ENCODE measurements around the gene INPP4B.

DNA sequence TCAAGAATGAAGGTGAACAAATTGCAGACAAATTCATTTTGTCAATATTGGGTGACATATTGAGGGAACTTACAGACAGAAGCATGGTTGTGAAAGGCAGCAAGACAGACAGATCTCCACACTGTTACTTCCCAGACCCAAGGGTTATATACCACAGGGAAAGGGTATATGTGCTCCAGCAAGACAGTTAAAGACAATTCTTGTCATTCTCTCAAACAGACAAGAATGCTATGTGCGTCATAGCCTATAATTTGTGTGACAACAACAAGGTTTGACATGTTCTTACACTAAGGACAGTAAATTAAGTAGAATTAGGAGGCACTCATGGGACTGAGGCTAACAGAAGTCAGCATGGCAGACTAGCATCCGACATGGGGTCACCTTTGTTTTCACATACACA lies 214.3 kb downstream of the INPP4B start:
- no peak for TF ChIP-seq POLR2A (IDR thresholded peaks at IDR 0.05)
- TF ChIP-seq, protein P1, sequence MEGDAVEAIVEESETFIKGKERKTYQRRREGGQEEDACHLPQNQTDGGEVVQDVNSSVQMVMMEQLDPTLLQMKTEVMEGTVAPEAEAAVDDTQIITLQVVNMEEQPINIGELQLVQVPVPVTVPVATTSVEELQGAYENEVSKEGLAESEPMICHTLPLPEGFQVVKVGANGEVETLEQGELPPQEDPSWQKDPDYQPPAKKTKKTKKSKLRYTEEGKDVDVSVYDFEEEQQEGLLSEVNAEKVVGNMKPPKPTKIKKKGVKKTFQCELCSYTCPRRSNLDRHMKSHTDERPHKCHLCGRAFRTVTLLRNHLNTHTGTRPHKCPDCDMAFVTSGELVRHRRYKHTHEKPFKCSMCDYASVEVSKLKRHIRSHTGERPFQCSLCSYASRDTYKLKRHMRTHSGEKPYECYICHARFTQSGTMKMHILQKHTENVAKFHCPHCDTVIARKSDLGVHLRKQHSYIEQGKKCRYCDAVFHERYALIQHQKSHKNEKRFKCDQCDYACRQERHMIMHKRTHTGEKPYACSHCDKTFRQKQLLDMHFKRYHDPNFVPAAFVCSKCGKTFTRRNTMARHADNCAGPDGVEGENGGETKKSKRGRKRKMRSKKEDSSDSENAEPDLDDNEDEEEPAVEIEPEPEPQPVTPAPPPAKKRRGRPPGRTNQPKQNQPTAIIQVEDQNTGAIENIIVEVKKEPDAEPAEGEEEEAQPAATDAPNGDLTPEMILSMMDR (IDR thresholded peaks at IDR 0.05), result no peak

Data from Peyer's patch (tissue), 4 donors.